ENCODE data around the gene TMPRSS3.

TMPRSS3 gene

DNA sequence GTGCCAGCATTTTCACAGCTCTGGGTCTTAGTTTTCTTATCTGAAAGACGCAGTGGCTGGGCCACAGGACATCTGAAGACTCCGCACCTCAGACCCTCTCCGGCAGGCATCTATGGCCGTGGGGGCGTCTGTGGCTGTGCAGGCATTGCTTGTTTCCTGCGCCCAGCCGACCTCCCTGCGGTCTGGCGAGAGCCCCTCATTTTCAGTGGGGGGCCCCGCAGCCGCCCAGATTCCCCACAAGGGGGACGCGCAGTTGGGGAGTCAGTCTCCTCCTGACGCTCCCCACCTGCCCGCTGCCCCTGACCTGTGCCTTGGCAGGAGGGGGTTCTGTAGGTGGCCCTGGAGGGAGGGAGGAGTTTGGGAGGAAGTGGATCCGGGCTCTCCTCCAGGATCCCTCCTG is 26.0 kb downstream of the TMPRSS3 start:
- no peak for DNase-seq

DNA sequence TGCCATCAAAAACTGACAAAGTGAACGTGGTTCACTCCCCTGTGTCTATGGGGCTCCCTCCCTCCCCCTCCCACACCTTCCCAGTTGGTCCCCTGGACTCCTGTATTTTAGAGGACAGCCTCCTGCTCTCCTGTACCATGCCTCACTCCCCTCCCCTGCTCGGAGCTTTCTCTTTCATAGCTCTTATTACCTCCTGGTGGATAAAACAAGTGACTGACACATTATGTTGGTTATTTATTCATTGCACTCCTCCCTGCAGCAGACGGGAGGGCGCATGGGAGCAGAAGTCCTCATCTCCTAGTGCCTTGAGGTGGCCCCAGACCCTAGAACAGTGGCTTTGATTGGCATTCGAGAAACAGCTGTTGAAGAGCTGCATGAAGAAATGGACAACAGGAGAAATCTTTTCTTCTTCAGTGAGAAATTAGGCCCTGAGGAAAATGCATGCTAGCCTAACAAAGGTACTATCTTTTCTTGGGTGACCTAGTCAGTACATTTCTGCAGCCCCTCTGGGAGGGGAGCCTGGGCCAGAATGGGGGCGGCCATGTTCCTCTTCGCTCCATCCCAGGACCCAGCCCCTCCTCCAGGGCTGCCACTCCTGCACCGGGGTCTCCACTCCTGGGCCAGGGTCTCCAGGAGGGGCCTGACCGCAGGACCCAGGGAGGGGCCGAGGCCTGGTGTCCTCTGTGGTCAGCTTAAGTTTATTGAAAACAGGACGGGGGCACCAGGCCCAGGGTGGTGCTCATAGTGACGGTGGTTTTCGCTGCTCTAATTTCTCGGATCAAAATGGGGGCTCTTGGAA is 28.3 kb downstream of the TMPRSS3 start:
- no peak for DNase-seq

DNA sequence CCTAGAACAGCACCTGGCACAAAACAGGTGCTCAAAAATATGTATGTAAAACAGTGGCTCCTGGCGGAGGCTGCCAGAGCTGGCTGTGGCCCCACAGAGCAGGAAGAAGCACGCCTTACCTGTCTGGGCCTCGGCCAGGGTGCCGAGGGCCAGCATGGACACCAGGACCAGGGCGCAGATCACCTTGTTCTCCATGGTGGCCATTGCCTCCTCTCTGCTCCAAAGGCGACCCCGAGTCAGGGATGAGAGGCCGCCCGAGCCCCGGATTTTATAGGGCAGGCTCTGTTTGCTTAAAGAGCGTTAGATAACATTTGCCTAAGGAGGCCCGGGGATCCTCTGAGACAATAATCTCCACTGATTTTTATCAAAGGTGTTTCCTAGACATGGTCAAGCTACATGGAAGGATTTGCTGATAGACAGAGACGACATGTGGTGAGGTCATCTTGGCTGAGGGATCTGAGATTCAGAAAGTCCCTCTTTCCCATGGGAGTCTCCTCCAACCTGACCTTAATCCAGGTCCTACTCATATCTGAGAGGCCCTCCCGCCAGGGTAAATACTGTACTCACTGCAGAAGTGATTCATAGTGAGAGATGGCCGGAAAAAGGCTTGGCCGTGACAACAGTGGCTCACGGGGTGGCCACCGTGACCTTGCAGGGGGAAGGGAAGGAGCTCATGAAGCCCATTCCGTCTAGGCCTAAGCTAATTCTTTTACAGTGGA is 29.4 kb downstream of the TMPRSS3 start, which contains the start of gene TFF1:
Gene TFF1, minus strand, starts transcription at position 244 of the 719 bp plus-strand sequence. Its CDS starts 40 bp downstream, at position 204.
- DNase-seq: no peak

GRCh38 chr21:42365770-42366169 is 30.1 kb downstream of the TMPRSS3 start:
- DNase-seq: no peak

DNA sequence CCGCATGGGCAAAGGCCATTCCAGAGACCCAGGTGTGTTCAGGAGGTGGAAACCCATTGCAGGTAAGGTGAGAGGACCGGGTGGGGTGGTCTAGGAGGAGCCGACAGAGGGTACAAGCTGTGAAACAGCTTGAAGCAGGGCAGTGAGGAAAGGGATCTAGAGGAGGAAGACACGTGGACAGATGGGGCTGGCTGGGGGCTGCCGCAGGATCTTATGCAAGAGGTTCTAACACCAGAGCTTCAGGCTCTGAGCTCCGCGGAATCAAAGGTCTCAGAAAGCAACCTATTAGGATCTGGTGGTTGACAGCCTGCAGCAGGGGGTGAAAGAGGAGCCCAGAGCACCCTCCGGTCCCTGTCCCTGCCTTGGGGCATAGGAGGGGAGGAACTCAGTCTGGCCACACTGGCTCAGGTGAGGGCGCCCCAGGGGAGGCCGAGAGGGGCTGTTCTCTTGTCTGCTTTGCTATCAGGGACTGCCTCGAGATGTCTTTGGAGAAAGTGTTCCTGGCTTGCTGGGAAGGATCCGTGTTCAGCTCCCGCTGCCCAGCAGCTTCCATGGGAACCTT is 31.5 kb downstream of the TMPRSS3 start:
- no peak for DNase-seq

DNA sequence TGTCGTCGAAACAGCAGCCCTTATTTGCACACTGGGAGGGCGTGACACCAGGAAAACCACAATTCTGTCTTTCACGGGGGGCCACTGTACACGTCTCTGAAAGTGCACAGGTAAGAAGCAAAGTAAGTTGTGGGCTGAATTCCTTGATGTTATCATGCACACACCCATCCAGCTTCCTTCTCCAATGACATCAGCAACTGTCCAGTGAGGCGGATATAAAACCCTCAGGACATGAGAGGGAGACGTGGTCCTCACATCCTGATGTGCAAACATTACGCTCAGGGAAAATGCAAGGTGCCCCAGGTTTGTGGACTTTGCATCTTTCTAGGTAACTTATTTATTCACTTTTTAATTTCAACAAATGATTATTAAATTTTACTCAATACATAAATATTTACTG is 32.5 kb downstream of the TMPRSS3 start:
- DNase-seq: no peak

DNA sequence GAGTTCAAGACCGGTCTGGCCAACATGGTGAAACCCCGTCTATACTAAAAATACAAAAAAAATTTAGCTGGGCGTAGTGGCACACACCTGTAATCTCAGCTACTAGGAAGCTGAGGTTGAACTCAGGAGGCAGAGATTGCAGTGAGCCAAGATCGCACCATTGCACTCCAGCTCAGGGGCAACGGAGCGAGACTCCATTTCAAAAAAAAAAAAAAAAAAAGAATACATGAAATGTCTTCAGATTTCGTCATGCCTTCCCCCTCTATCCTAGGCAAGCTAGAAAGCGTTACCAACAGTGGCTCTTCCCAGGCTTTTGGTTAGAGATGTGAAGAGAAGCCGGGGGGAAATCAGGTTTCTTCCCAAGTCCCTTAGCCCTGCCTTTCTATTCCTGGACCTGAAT is 33.2 kb downstream of the TMPRSS3 start:
- no peak for DNase-seq

GRCh38 chr21:42362198-42362597 is 33.7 kb downstream of the TMPRSS3 start:
- no peak for DNase-seq

DNA sequence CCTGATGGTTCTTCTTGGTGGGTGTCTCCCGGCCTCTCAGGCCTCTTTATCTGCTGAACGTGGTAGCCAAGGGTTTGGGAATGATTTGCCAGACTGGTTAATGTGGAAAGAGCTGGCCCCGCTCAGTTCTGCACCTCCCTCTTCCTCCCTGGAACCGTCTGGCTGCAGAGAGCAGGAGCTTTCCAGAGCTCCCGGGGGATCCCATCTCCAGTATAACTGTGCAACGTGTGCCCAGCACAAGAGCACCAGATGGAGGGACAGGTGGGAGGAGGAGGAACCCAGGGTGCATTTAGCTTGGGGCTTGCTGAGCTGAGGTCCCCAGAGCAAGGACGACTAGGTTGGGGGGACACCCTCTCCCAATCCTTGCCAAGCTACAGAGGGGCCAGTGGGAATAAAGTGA is 34.6 kb downstream of the TMPRSS3 start:
- no peak for DNase-seq

- no peak for DNase-seq
Observed at GRCh38 chr21:42360317-42360716, 35.5 kb downstream of the TMPRSS3 start.

DNA sequence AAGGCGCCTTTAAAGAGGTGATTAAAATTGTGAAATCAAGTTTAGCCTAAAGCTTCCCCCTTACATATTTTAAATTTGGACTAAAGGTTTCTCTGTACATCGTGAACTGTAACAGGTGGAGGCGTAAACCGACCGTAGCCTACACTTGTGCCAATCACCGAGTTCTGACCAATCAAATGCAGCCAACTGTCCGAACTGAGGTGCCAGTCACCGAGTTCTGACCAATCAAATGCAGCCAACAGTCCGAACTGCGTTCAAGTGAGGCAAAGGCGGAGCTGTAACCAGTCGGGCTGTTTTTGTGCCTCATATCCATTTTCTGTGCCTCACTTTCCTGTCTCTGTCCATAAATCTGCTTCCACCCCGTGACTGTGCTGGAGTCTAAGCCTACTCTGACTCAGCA is 36.9 kb downstream of the TMPRSS3 start:
- DNase-seq: no peak

DNA sequence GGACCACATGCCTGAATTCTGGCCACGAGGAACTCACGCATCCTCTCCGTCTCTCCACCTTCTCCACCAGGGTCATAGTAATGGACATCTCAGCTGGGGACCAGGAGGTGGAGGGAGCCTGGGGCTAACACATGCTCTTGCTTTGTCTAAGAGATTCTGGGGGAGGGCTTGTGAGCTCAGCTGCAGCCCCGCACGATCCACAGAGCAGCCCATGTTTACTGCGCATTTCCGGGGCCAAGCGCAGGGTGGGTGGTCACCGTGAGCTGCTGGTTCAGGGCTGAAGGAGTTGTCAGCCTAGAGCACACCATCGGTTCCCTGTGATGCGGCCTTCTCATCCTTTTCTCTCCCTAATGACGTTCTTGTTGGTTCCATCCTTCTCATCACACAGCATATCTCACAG is 37.6 kb downstream of the TMPRSS3 start:
- DNase-seq: no peak

DNA sequence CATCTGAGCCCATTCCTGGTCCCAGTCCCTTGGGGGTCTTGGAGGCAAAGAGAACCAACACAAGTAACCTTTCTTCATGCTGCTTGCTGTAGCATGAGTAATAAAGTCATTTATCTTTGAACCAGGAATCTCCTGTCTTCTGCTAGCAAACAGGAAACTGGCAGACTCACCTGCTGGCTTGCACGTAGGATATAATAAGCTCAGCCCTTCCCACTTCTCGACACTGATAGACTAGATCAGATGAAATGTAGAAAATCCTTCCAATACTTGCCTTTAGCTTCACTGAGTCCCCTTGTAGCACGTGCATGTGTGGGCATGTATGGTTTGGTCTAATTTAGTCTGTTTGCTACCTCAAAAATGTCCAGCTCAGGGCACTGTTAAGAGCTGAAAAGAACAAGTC is 38.5 kb downstream of the TMPRSS3 start:
- no peak for DNase-seq

GRCh38 chr21:42356650-42357049 is 39.2 kb downstream of the TMPRSS3 start:
- no peak for DNase-seq

DNA sequence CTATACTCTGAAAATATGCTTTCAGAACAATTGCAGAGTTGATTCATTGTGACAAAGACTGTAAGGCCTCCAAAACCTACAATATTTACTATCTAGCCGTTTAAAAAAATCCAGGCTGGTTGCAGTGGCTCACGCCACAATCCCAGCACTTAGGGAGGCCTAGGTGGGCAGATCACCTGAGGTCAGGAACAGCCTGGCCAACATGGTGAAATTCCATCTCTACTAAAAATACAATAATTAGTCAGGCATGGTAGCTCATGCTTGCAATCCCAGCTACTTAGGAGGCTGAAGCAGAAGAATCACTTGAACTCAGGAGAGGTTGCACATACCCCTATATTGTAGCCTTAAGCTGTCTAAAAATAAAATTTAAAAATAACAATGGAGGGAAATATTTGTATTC is 39.8 kb downstream of the TMPRSS3 start:
- DNase-seq: no peak

DNA sequence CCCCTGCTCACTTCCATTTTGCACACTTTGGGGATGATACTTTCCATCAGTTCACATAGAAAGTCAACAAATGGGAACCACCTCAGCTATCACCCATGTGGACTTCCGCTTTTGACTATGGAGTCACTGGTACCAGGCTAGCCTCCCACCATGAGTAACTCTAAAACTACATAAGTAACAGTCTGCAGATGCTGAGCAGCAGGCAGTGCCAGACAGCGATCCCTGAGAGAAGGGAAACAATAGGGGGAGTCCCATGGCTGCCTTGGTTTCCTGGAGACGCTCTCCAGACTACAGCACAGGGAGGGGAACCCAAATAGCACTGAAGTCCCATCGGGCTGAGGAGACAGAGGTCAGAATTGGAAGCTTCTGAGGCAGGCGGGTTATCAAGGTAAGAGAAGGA is 42.2 kb downstream of the TMPRSS3 start:
- no peak for DNase-seq

GRCh38 chr21:42352441-42353095 is 43.3 kb downstream of the TMPRSS3 start:
- DNase-seq: no peak

- DNase-seq: no peak
Observed at GRCh38 chr21:42351626-42352440, 44.0 kb downstream of the TMPRSS3 start.

DNA sequence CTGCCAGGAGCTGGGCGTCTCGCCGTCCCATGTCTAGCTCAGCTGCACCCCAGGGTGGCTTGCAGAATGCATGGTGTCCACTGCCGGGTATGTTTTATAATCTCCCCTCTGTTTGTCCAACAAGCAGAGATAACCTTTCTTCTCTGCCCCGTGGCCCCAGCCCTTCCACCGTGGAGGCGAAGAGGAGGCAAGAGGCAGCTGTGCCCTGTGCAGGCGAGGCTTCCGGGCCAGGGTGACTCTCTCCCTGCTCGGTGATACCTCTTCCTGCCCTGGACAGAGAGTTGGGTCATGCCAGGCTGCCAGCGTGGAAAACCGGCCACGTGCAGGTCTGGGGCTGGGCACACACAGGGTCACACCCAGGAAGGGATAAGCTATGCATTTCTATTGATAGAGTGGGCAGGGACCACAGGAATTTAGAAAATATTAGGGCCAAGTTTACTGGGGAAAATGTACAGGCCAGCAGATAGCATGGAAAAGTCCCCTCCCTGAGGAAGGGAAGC is 44.9 kb downstream of the TMPRSS3 start, which contains the start of gene TFF2:
Gene TFF2, minus strand, starts transcription at position 68 of the 500 bp plus-strand sequence. Its CDS starts 37 bp downstream, at position 31.
- no peak for DNase-seq

- no peak for DNase-seq
Observed at GRCh38 chr21:42350318-42350910, 45.4 kb downstream of the TMPRSS3 start.

- DNase-seq: no peak
Observed at GRCh38 chr21:42349420-42350317, 46.2 kb downstream of the TMPRSS3 start.
